Left ventricle myocardium inferior (tissue), 1 donor: Measurements from ENCODE around the gene SAG. TPM values are rescaled to one million over a fixed set of nuclear protein-coding genes. Genes with fewer than 3 reads are reported as not detected.

ENCODE experiments used
- DNase-seq: peaks from one replicate; pipeline ENCODE4 v3.0.0-alpha.2; 2020
- H3K27ac ChIP-seq: fragments of 200-600 bp; replicated peaks from 2 replicates; pipeline ENCODE4 v1.8.0; 2021
- H3K27me3 ChIP-seq: fragments of 200-600 bp; 2 replicates; pipeline ENCODE4 v1.8.0; 2021; ENCODE audit warnings: low read depth
- H3K36me3 ChIP-seq: fragments of 200-600 bp; 2 replicates; pipeline ENCODE4 v1.8.0; 2021
- H3K4me1 ChIP-seq: fragments of 200-600 bp; 2 replicates; pipeline ENCODE4 v1.8.0; 2021
- H3K4me3 ChIP-seq: fragments of 200-600 bp; 2 replicates; pipeline ENCODE4 v1.8.0; 2021; ENCODE audit warnings: mild to moderate bottlenecking, moderate library complexity
- H3K9me3 ChIP-seq: fragments of 200-600 bp; replicated peaks from 2 replicates; pipeline ENCODE4 v1.8.0; 2021
- intact Hi-C: fragments of 100-400 bp; cut with micrococcal nuclease; formaldehyde crosslinking; loops from one replicate; pipeline ENCODE4 v1.11.0; 2022
- total RNA-seq: library from RNA; stranded (reverse); fragmentation: NEBNext Ultra II Directional; extraction: Animal tissue kit (Norgen Biotek cat#: 25700); gene quantifications from one replicate; pipeline ENCODE4 v1.2.1, GENCODE V29; 2021
- TF ChIP-seq, protein P1 (sequence below): fragments of 200-600 bp; IDR thresholded peaks from 2 replicates; pipeline ENCODE4 v1.8.0; 2021; ENCODE audit warnings: antibody characterized with exemption, mild to moderate bottlenecking, borderline replicate concordance
- donor health status: DM: no; HTN: yes; CAD: no; lungs with severe emphysema.

The SAG gene
- total RNA-seq, 1 donor from 2014 or later = not detected

DNA sequence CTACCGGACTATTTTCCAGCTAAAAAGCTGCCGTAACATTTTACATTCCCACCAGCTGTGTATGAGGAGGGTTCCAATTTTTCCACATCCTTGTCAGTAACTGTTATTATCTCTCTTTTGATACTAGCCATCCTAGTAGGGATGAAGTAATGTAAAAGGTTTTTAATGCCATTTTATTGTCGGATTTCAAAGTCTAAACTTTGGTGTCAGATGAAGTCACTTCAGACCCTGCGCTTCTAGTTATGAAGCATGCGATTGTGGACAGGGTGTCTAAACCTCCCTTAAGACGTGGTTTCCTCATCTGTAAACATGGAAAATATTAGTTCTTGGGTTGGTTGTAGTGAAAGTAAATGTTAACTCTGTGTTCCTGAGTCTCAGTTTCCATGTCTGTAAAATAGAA is 51.3 kb downstream of the SAG start:
- DNase-seq = no peak
- H3K4me3 ChIP-seq = no peak overlapping the region
- TF ChIP-seq, protein P1, sequence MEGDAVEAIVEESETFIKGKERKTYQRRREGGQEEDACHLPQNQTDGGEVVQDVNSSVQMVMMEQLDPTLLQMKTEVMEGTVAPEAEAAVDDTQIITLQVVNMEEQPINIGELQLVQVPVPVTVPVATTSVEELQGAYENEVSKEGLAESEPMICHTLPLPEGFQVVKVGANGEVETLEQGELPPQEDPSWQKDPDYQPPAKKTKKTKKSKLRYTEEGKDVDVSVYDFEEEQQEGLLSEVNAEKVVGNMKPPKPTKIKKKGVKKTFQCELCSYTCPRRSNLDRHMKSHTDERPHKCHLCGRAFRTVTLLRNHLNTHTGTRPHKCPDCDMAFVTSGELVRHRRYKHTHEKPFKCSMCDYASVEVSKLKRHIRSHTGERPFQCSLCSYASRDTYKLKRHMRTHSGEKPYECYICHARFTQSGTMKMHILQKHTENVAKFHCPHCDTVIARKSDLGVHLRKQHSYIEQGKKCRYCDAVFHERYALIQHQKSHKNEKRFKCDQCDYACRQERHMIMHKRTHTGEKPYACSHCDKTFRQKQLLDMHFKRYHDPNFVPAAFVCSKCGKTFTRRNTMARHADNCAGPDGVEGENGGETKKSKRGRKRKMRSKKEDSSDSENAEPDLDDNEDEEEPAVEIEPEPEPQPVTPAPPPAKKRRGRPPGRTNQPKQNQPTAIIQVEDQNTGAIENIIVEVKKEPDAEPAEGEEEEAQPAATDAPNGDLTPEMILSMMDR = no peak
- H3K36me3 ChIP-seq = peaks cover 6% of the 10 kb centered on the region
- peaks cover 6% of the 10 kb centered on the region for H3K9me3 ChIP-seq
- peak overlapping the region; percentile 33 for H3K27ac ChIP-seq
- intact Hi-C loops = no loop called here
- no peaks in the 10 kb centered on the region for H3K27me3 ChIP-seq
- H3K4me1 ChIP-seq = peaks cover 64% of the 10 kb centered on the region

DNA sequence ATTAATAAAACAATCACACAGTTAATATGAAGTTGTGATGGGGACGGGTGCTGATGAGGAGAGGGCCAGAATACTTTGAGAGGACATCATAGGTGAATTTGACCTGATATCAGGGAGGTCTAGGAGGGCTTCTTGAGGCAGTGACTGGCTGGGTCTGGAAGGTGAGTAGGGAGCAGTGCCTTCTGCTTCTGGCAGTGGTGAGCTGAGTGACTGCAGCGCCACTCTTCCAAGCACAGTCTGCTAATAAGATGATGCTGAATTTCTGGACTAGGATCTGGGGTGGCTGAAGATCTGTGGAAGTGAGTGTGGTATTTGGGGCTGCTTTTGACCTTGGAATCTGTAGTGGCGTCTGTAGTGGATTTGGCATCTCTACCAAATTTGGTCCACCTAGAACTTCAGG is 52.2 kb downstream of the SAG start:
- TF ChIP-seq, protein P1 = no peak
- Histone ChIP-seq H3K9me3 (peaks cover 13% of the 10 kb centered on the region), H3K4me1 (peaks cover 63% of the 10 kb centered on the region), H3K4me3 (no peak overlapping the region), H3K27me3 (no peaks in the 10 kb centered on the region), H3K27ac (peak overlapping the region; percentile 60), H3K36me3 (peaks cover 11% of the 10 kb centered on the region)
- no peak for DNase-seq
- intact Hi-C loops = no loop called here

- Histone ChIP-seq H3K36me3 (peaks cover 11% of the 10 kb centered on the region), H3K27ac (peak overlapping the region; percentile 60), H3K9me3 (peaks cover 13% of the 10 kb centered on the region), H3K27me3 (no peaks in the 10 kb centered on the region), H3K4me3 (no peak overlapping the region), H3K4me1 (peaks cover 53% of the 10 kb centered on the region)
- DNase-seq = no peak
- TF ChIP-seq, protein P1 = no peak
- intact Hi-C loops = no loop called here
These were observed 53.2 kb downstream of the SAG start for GRCh38 chr2:233360771-233361176.

DNA sequence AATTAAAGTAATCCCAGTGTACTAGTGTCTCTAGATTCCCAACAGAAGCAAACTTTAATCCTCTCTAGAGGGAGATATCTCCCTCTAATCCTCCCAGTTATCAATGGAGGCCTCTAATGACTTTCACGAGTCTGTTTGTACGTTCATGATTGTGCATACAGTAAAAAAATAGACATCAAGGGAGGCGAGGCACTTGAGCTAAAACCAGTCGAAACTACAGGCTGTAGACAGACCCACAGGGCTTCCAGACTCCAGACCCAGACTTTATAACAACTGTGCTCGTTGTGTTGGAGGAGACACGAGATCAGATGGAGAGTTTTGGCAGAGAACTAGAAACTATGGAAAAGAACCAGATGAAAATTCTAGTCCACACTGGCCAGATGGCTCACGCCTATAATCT is 53.7 kb downstream of the SAG start:
- peaks cover 13% of the 10 kb centered on the region for H3K9me3 ChIP-seq
- H3K27ac ChIP-seq = peak overlapping the region; percentile 60
- intact Hi-C loops = no loop called here

DNA sequence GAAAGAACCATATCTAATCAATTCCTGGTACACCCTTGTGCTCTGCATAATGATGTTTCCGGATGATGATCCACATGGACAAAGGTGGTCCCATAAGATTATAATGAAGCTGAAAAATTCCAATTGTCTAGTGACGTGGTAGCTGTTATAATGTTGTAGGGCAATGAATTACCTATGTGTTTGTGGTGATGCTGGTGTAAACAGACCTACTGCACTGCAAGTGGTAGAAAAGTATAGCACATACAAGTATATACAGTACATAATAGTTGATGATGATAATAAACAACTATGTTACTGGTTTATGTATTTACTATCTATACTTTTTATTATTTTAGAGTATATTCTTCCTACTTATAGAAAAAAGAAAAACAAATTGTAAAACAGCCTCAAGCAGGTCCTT is 55.1 kb downstream of the SAG start:
- Histone ChIP-seq H3K4me1 (peaks cover 34% of the 10 kb centered on the region), H3K36me3 (peaks cover 11% of the 10 kb centered on the region), H3K27ac (no peak overlapping the region), H3K4me3 (no peak overlapping the region), H3K9me3 (peaks cover 13% of the 10 kb centered on the region), H3K27me3 (no peaks in the 10 kb centered on the region)
- TF ChIP-seq, protein P1 = no peak
- no peak for DNase-seq
- intact Hi-C loops = no loop called here

More for the DNA sequence above, 53.7 kb downstream of the SAG start:
- H3K4me1 ChIP-seq = peaks cover 48% of the 10 kb centered on the region
- no peaks in the 10 kb centered on the region for H3K27me3 ChIP-seq
- no peak for DNase-seq
- TF ChIP-seq, protein P1 = no peak
- no peak overlapping the region for H3K4me3 ChIP-seq
- peaks cover 11% of the 10 kb centered on the region for H3K36me3 ChIP-seq
